Central memory CD4-positive, alpha-beta T cell (primary cell): ENCODE data around the gene EZH2.

Experiments
- DNase-seq: peaks from one replicate; pipeline ENCODE4 v3.0.0; 2022

Gene EZH2

GRCh38 chr7:148761499-148762278 lies 122.4 kb downstream of the EZH2 start:
- DNase-seq: no peak
